Astrocyte (in vitro differentiated cells and primary cell): ENCODE measurements around the gene VARS2.

Source experiments
- EZH2 ChIP-seq: IDR thresholded peaks from 2 replicates; pipeline ENCODE4 v1.6.1; 2012; ENCODE audit warnings: mild to moderate bottlenecking, low read length, inconsistent platforms; ENCODE audit not compliant: insufficient read depth
- TF ChIP-seq, protein P1 (sequence below): IDR thresholded peaks from 2 replicates; pipeline ENCODE4 v1.5.1; 2011; ENCODE audit warnings: low read depth, mild to moderate bottlenecking, inconsistent platforms, low read length, moderate library complexity; ENCODE audit not compliant: insufficient read depth

DNA sequence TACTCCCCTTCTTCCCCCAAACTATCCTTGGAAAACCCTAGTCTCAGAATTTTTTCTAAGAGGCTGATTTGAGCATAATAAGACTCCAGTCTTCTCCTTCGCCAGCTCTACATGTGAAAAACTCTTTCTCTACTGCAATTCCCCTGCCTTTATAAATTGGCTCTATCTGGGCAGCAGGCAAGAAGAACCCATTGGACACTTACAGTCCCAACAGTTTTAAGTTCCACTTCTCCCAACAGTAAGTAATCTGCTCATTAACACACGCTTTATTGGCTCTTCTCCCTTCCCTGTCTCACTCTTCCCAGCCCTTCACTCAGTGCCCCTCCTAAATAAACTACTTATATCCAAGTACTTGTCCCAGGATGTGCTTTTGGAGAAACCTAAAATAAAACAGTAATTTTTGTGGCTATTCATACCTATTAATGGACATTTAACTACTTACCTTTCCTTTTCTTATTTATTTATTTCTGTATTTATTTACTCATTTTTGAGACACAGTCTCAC, 40.8 kb upstream of the VARS2 start:
- TF ChIP-seq, protein P1, sequence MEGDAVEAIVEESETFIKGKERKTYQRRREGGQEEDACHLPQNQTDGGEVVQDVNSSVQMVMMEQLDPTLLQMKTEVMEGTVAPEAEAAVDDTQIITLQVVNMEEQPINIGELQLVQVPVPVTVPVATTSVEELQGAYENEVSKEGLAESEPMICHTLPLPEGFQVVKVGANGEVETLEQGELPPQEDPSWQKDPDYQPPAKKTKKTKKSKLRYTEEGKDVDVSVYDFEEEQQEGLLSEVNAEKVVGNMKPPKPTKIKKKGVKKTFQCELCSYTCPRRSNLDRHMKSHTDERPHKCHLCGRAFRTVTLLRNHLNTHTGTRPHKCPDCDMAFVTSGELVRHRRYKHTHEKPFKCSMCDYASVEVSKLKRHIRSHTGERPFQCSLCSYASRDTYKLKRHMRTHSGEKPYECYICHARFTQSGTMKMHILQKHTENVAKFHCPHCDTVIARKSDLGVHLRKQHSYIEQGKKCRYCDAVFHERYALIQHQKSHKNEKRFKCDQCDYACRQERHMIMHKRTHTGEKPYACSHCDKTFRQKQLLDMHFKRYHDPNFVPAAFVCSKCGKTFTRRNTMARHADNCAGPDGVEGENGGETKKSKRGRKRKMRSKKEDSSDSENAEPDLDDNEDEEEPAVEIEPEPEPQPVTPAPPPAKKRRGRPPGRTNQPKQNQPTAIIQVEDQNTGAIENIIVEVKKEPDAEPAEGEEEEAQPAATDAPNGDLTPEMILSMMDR: no peak
- TF ChIP-seq EZH2: no peak
